Measurements from ENCODE around the gene CEP97.

CEP97 gene

DNA sequence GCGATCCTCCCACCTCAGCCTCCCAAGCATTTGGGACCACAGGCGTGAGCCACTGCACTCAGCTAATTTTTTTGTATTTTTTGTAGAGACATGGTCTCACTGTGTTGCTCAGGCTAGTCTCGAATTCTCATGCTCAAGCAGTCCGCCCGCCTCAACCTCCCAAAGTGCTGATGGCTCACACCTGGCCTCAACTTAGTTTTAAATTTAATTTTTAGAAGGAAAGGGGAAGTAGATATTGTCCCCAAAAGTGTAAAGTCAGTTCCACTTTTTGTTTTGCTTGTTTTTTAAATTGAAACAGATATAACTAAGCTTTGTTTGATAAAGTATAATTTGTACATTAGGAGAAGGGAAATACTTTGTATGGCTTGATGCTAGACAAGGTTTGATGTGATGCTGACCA, 93.6 kb downstream of the CEP97 start:
- no peak for DNase-seq

DNA sequence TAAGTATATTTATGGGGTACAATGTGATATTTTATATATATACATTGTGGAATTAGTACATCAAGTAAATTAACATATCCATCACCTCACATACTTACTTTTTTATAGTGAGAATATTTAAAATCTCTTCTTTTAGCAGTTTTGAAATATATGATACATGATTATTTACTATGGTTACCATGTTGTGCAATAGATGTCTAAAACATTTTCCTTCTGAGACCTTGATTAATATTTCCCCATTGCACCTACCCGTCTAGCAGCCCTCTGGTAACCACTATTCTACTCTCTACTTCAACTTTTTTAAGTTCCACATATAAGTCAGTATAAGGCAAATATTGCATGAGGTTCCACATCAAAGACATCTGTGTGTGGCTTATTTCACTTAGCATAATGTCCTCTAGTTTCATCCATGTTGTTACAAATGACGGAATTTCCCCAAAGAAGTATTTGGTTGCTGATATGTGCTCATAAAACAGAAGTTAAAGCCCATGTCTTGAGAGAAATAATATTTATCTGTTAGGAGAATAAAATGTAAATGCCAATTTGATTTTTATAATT, 95.3 kb downstream of the CEP97 start:
- no peak for DNase-seq

Measured in CD4-positive, alpha-beta T cell treated with Interleukin-15 for 1 hour (primary cell).